ENCODE measurements around the gene PEX5L.

PEX5L gene

GRCh38 chr3:179898024-179898423 is 138.7 kb downstream of the PEX5L start:
- Histone ChIP-seq H3K9me2 (replicated peaks; ENCODE audit: insufficient read depth, low read length) (no peaks in the 10 kb centered on the region), H3K27ac (ENCODE audit: low read length) (no peak overlapping the region), H3K4me3 (ENCODE audit: low read length) (no peak overlapping the region), H3F3A (ENCODE audit: insufficient read depth, low read length) (no peaks in the 10 kb centered on the region), H3K9ac (ENCODE audit: low read length) (no peak overlapping the region), H3K36me3 (replicated peaks; ENCODE audit: insufficient read depth, low read length) (no peaks in the 10 kb centered on the region), H3K9me3 (replicated peaks; ENCODE audit: insufficient read depth, low read length) (no peaks in the 10 kb centered on the region), H3K4me1 (ENCODE audit: low read length) (no peaks in the 10 kb centered on the region), H2AFZ (ENCODE audit: low read length) (no peak overlapping the region), H4K20me1 (ENCODE audit: insufficient read depth, low read length) (no peaks in the 10 kb centered on the region), H3K4me2 (ENCODE audit: low read depth, low read length) (no peak overlapping the region), H3K79me2 (ENCODE audit: low read length) (no peaks in the 10 kb centered on the region), H3K27me3 (replicated peaks; ENCODE audit: insufficient read depth, low read length) (no peaks in the 10 kb centered on the region)
- TF ChIP-seq CTCF (IDR thresholded peaks at IDR 0.05; ENCODE audit: low read length) (no peak), EZH2phosphoT487 (IDR thresholded peaks at IDR 0.05; ENCODE audit: low read length) (no peak), EZH2 (optimal IDR thresholded peaks at IDR 0.05; ENCODE audit: low read depth, low read length) (no peak)
- DNase-seq: peak; percentile 58

- Histone ChIP-seq H3K36me3 (replicated peaks; ENCODE audit: insufficient read depth, low read length) (no peaks in the 10 kb centered on the region), H3K4me3 (ENCODE audit: low read length) (no peak overlapping the region), H4K20me1 (ENCODE audit: insufficient read depth, low read length) (no peaks in the 10 kb centered on the region), H2AFZ (ENCODE audit: low read length) (no peak overlapping the region), H3F3A (ENCODE audit: insufficient read depth, low read length) (no peaks in the 10 kb centered on the region), H3K9ac (ENCODE audit: low read length) (no peak overlapping the region), H3K9me3 (replicated peaks; ENCODE audit: insufficient read depth, low read length) (no peaks in the 10 kb centered on the region), H3K4me1 (ENCODE audit: low read length) (no peaks in the 10 kb centered on the region), H3K4me2 (ENCODE audit: low read depth, low read length) (no peak overlapping the region), H3K27ac (ENCODE audit: low read length) (no peak overlapping the region), H3K27me3 (replicated peaks; ENCODE audit: insufficient read depth, low read length) (no peaks in the 10 kb centered on the region), H3K9me2 (replicated peaks; ENCODE audit: insufficient read depth, low read length) (no peaks in the 10 kb centered on the region), H3K79me2 (ENCODE audit: low read length) (no peaks in the 10 kb centered on the region)
- TF ChIP-seq CTCF (IDR thresholded peaks at IDR 0.05; ENCODE audit: low read length): no peak
- no peak for TF ChIP-seq EZH2phosphoT487 (IDR thresholded peaks at IDR 0.05; ENCODE audit: low read length)
- no peak for TF ChIP-seq EZH2 (optimal IDR thresholded peaks at IDR 0.05; ENCODE audit: low read depth, low read length)
- DNase-seq: no peak
Measured at GRCh38 chr3:179897231-179897630, 139.5 kb downstream of the PEX5L start.

- Histone ChIP-seq H3K4me2 (ENCODE audit: low read depth, low read length) (no peak overlapping the region), H3F3A (ENCODE audit: insufficient read depth, low read length) (no peaks in the 10 kb centered on the region), H3K4me1 (ENCODE audit: low read length) (no peaks in the 10 kb centered on the region), H2AFZ (ENCODE audit: low read length) (no peak overlapping the region), H3K36me3 (replicated peaks; ENCODE audit: insufficient read depth, low read length) (no peaks in the 10 kb centered on the region), H3K27me3 (replicated peaks; ENCODE audit: insufficient read depth, low read length) (no peaks in the 10 kb centered on the region), H4K20me1 (ENCODE audit: insufficient read depth, low read length) (no peaks in the 10 kb centered on the region), H3K9me3 (replicated peaks; ENCODE audit: insufficient read depth, low read length) (no peaks in the 10 kb centered on the region), H3K9me2 (replicated peaks; ENCODE audit: insufficient read depth, low read length) (no peaks in the 10 kb centered on the region), H3K27ac (ENCODE audit: low read length) (no peak overlapping the region), H3K4me3 (ENCODE audit: low read length) (no peak overlapping the region), H3K9ac (ENCODE audit: low read length) (no peak overlapping the region), H3K79me2 (ENCODE audit: low read length) (no peaks in the 10 kb centered on the region)
- DNase-seq: no peak
- no peak for TF ChIP-seq EZH2phosphoT487 (IDR thresholded peaks at IDR 0.05; ENCODE audit: low read length)
- no peak for TF ChIP-seq EZH2 (optimal IDR thresholded peaks at IDR 0.05; ENCODE audit: low read depth, low read length)
- no peak for TF ChIP-seq CTCF (IDR thresholded peaks at IDR 0.05; ENCODE audit: low read length)
Measured at GRCh38 chr3:179896507-179896906, 140.2 kb downstream of the PEX5L start.

Measured in MM.1S (cell line).